Cardiac septum (tissue), 1 donor: ENCODE measurements around the gene CBL. TPM values are rescaled to one million over a fixed set of nuclear protein-coding genes. Genes with fewer than 3 reads are reported as not detected.

Experiments used
- DNase-seq: peaks from one replicate; pipeline ENCODE4 v3.0.0-alpha.2; 2020; ENCODE audit warnings: low spot score
- intact Hi-C: fragments of 100-400 bp; cut with DNase I; formaldehyde crosslinking; loops from one replicate; pipeline ENCODE4 v1.14.0; 2022
- total RNA-seq: library from RNA; stranded (reverse); fragmentation: NEBNext Ultra II Directional; extraction: Animal tissue kit (Norgen Biotek cat#: 25700); gene quantifications from one replicate; pipeline ENCODE4 v1.2.1, GENCODE V29; 2021
- donor health status: DM: no; HTN: no; CAD: no.

CBL gene
- total RNA-seq, 1 donor from 2014 or later: 13.4 TPM

GRCh38 chr11:119298726-119299125 is 92.6 kb downstream of the CBL start:
- peak; percentile 81 for DNase-seq
- intact Hi-C loops: no loop called here

- intact Hi-C loops: no loop called here
- no peak for DNase-seq
Measured at GRCh38 chr11:119299416-119299815, 93.3 kb downstream of the CBL start.

- intact Hi-C loops: no loop called here
- DNase-seq: no peak
Measured at GRCh38 chr11:119300198-119300964, 94.2 kb downstream of the CBL start.

- DNase-seq: no peak
- intact Hi-C loops: no loop called here
Measured at GRCh38 chr11:119303227-119303718, 97.1 kb downstream of the CBL start.

- DNase-seq: no peak
- intact Hi-C loops: no loop called here
Measured at GRCh38 chr11:119305556-119306372, 99.6 kb downstream of the CBL start.

GRCh38 chr11:119306373-119306890 is 100.3 kb downstream of the CBL start:
- no peak for DNase-seq
- intact Hi-C loops: no loop called here

GRCh38 chr11:119307219-119307618 is 101.1 kb downstream of the CBL start:
- intact Hi-C loops: no loop called here
- DNase-seq: no peak

- intact Hi-C loops: no loop called here
- DNase-seq: no peak
Measured at GRCh38 chr11:119307974-119308373, 101.8 kb downstream of the CBL start.

- intact Hi-C loops: no loop called here
- DNase-seq: no peak
Measured at GRCh38 chr11:119309411-119309810, 103.3 kb downstream of the CBL start.

GRCh38 chr11:119309953-119310681 is 104.0 kb downstream of the CBL start:
- intact Hi-C loops: no loop called here
- no peak for DNase-seq

- intact Hi-C loops: no loop called here
- no peak for DNase-seq
Measured at GRCh38 chr11:119310682-119311052, 104.5 kb downstream of the CBL start.

GRCh38 chr11:119314726-119315125 is 108.6 kb downstream of the CBL start:
- intact Hi-C loops: loop anchor here (5.0 kb wide), 1 partner anchor 107 kb away; the partner anchor contains the start of gene CBL
- no peak for DNase-seq

GRCh38 chr11:119315131-119316015 is 109.2 kb downstream of the CBL start:
- intact Hi-C loops: loop anchor here (5.0 kb wide), 1 partner anchor 108 kb away; the partner anchor contains the start of gene CBL
- no peak for DNase-seq

GRCh38 chr11:119316016-119316728 is 110.0 kb downstream of the CBL start:
- intact Hi-C loops: loop anchor here (5.0 kb wide), 1 partner anchor 109 kb away; the partner anchor contains the start of gene CBL
- DNase-seq: no peak

GRCh38 chr11:119316729-119317591 is 110.8 kb downstream of the CBL start, which contains the start of gene MCAM:
MCAM (minus strand) TSS chr11:119317130; CDS start chr11:119317101, 29 bp downstream.
- intact Hi-C loops: loop anchor here (5.0 kb wide), 1 partner anchor 110 kb away; the partner anchor contains the start of gene CBL

GRCh38 chr11:119317592-119318239 is 111.6 kb downstream of the CBL start:
- DNase-seq: no peak
- intact Hi-C loops: loop anchor here (5.0 kb wide), 1 partner anchor 110 kb away; the partner anchor contains the start of gene CBL

More at GRCh38 chr11:119316729-119317591, 110.8 kb downstream of the CBL start, which contains the start of gene MCAM:
- DNase-seq: no peak
